ENCODE measurements around the gene VPS9D1. TPM values are rescaled to one million over a fixed set of nuclear protein-coding genes. Genes with fewer than 3 reads are reported as not detected.

Gene VPS9D1
- total and polyA plus RNA-seq, 4 donors = 3.6 to 7.2 (median 4.1) TPM

DNA sequence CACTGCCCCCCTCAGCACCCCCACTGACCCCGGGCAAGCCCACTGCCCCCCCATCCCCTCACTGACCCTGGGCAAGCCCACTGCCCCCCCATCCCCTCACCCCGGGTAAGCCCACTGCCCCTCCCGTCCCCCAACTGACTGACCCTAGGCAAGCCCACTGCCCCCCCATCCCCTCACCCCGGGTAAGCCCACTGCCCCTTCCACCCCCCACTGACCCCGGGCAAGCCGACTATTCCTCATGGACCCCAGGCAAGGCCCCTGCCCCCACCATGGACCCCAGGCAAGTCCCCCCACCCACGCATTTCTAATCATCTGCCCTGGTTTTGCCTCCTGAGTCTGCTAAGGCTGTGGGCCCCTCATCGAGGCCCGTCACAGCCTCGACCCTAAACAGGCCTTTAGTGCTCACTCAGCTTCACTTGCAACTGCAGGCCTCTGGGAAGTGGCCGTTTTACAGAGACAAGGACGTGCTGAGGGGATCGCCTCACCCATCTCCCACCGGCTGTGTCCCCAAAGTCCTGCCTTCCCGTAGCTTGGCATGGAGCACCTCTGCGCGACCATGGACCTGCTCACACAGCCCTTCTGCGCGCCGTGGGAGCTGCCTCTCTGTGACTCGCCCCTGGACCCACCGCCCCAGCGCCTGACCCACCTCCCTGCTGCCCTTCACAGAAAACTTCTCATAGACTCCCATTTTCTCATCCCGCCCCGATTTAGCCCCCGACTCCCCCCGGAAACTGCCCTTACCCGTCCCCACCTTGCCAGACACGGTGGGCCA lies 3.6 kb downstream of the VPS9D1 start:
- no peaks in the 10 kb centered on the region for H3K27me3 ChIP-seq (ENCODE audit: control insufficient read depth in 4 of 4, insufficient read depth in 4 of 4, low read length in 3 of 4)
- H3K36me3 ChIP-seq (ENCODE audit: control insufficient read depth in 4 of 4, insufficient read depth in 3 of 4, low read depth in 1 of 4, low read length in 3 of 4) = no peaks in the 10 kb centered on the region
- WGBS = 93% methylated on average over 29 of the region's 29 CpGs
- DNase-seq (ENCODE audit: low spot score) = no peak
- H3K4me1 ChIP-seq (ENCODE audit: control insufficient read depth in 4 of 4, insufficient read depth in 4 of 4, low read length in 3 of 4) = peaks cover 5 to 14% (median 7%) of the 10 kb centered on the region in 4 donors
- H3K27ac ChIP-seq (ENCODE audit: low read depth in 1 of 2, low read length in 2 of 2) = no peak overlapping the region
- TF ChIP-seq YY1 (IDR thresholded peaks at IDR 0.05) (no peak), JUND (IDR thresholded peaks at IDR 0.05) (no peak)
- no peak overlapping the region for H3K4me3 ChIP-seq (ENCODE audit: low read depth in 1 of 3, low read length in 3 of 3)
- H3K9ac ChIP-seq (ENCODE audit: low read depth in 1 of 2, low read length in 2 of 2) = no peak overlapping the region
- no peaks in the 10 kb centered on the region for H3K9me3 ChIP-seq (ENCODE audit: control insufficient read depth in 4 of 4, low read length in 3 of 4)

DNA sequence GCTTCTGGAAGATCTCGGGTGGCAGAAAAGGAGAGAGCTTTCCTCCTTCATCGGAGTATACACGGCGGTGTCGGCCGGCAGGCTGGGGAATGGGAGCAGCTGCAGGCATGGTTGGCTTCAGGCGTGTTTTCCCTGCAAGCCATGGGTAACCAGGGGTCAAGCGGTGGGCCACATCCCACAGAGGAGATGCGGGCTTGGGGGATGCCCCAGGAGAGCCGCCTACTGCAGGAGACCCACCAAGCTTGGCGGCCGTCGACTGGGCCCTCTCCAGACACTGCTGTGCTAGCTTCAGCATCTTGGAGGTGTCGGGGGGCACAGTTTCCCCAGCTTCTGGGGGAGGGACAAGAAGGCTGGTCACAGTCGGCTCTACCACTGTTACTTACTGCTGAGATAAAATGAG lies 4.2 kb downstream of the VPS9D1 start:
- H3K36me3 ChIP-seq (ENCODE audit: control insufficient read depth in 4 of 4, insufficient read depth in 3 of 4, low read depth in 1 of 4, low read length in 3 of 4) = no peaks in the 10 kb centered on the region
- H3K4me1 ChIP-seq (ENCODE audit: control insufficient read depth in 4 of 4, insufficient read depth in 4 of 4, low read length in 3 of 4) = peaks cover 7 to 16% (median 10%) of the 10 kb centered on the region in 4 donors
- no peak for DNase-seq (ENCODE audit: low spot score)
- no peak overlapping the region for H3K4me3 ChIP-seq (ENCODE audit: low read depth in 1 of 3, low read length in 3 of 3)
- H3K9ac ChIP-seq (ENCODE audit: low read depth in 1 of 2, low read length in 2 of 2) = no peak overlapping the region
- H3K9me3 ChIP-seq (ENCODE audit: control insufficient read depth in 4 of 4, low read length in 3 of 4) = no peaks in the 10 kb centered on the region
- 95% methylated on average over 15 of the region's 15 CpGs for WGBS
- no peak overlapping the region for H3K27ac ChIP-seq (ENCODE audit: low read depth in 1 of 2, low read length in 2 of 2)
- H3K27me3 ChIP-seq (ENCODE audit: control insufficient read depth in 4 of 4, insufficient read depth in 4 of 4, low read length in 3 of 4) = no peaks in the 10 kb centered on the region
- TF ChIP-seq HNF4A (conservative IDR thresholded peaks at IDR 0.05) (no peak), EGR1 (IDR thresholded peaks at IDR 0.05; ENCODE audit: low read depth in 2 of 2) (no peak), SP1 (IDR thresholded peaks at IDR 0.05) (no peak), NR2F2 (IDR thresholded peaks at IDR 0.05) (no peak), YY1 (IDR thresholded peaks at IDR 0.05) (no peak)
- TF ChIP-seq, protein P1, sequence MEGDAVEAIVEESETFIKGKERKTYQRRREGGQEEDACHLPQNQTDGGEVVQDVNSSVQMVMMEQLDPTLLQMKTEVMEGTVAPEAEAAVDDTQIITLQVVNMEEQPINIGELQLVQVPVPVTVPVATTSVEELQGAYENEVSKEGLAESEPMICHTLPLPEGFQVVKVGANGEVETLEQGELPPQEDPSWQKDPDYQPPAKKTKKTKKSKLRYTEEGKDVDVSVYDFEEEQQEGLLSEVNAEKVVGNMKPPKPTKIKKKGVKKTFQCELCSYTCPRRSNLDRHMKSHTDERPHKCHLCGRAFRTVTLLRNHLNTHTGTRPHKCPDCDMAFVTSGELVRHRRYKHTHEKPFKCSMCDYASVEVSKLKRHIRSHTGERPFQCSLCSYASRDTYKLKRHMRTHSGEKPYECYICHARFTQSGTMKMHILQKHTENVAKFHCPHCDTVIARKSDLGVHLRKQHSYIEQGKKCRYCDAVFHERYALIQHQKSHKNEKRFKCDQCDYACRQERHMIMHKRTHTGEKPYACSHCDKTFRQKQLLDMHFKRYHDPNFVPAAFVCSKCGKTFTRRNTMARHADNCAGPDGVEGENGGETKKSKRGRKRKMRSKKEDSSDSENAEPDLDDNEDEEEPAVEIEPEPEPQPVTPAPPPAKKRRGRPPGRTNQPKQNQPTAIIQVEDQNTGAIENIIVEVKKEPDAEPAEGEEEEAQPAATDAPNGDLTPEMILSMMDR (IDR thresholded peaks at IDR 0.05; ENCODE audit: low read depth, low read length, missing input control) = no peak
- TF ChIP-seq, protein P2, sequence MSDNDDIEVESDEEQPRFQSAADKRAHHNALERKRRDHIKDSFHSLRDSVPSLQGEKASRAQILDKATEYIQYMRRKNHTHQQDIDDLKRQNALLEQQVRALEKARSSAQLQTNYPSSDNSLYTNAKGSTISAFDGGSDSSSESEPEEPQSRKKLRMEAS (IDR thresholded peaks at IDR 0.05) = no peak

DNA sequence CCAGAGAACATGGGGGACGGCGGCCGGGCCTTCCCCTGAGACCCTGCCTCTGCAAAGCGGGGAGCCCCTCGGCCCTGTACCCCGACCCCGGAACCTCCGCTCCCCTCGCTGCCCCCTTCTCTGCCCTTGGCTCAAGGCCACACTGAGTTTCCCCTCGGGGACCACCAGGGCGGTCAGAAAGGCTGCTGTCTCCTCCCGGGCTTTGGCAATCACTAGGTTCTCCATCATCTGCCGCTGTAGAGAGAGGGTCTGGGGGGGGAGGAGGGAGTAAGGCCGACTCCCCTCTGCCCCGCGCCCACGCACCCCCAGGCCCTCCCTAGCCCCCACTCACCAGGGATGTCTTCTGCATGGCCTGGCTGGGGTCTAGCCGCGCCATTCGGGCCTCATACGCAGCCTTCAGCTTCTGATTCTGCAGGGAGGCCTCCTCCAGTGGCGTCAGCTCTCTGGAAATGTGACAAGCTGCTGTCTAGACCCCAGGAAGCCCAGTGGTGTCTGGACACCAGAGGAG lies 8.4 kb downstream of the VPS9D1 start:
- Histone ChIP-seq H3K36me3 (ENCODE audit: control insufficient read depth in 4 of 4, insufficient read depth in 3 of 4, low read depth in 1 of 4, low read length in 3 of 4) (peaks cover 0 to 6% (median 1%) of the 10 kb centered on the region in 4 donors), H3K9ac (ENCODE audit: low read depth in 1 of 2, low read length in 2 of 2) (no peak overlapping the region), H3K4me3 (ENCODE audit: low read depth in 1 of 3, low read length in 3 of 3) (peak overlapping the region in 1 of 3 donors; percentile 47), H3K9me3 (ENCODE audit: control insufficient read depth in 4 of 4, low read length in 3 of 4) (no peaks in the 10 kb centered on the region), H3K4me1 (ENCODE audit: control insufficient read depth in 4 of 4, insufficient read depth in 4 of 4, low read length in 3 of 4) (peaks cover 0 to 7% (median 6%) of the 10 kb centered on the region in 4 donors), H3K27ac (ENCODE audit: low read depth in 1 of 2, low read length in 2 of 2) (no peak overlapping the region), H3K27me3 (ENCODE audit: control insufficient read depth in 4 of 4, insufficient read depth in 4 of 4, low read length in 3 of 4) (no peaks in the 10 kb centered on the region)
- TF ChIP-seq, protein P3, sequence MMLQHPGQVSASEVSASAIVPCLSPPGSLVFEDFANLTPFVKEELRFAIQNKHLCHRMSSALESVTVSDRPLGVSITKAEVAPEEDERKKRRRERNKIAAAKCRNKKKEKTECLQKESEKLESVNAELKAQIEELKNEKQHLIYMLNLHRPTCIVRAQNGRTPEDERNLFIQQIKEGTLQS (IDR thresholded peaks at IDR 0.05) = no peak
- TF ChIP-seq TAF1 (conservative IDR thresholded peaks at IDR 0.05) (no peak), RXRA (IDR thresholded peaks at IDR 0.05) (no peak), GABPA (IDR thresholded peaks at IDR 0.05 in 1 of 2, conservative IDR thresholded peaks at IDR 0.05 in 1 of 2) (no peak), FOXA2 (IDR thresholded peaks at IDR 0.05) (no peak), NR2F2 (IDR thresholded peaks at IDR 0.05) (no peak)
- TF ChIP-seq, protein P2 (IDR thresholded peaks at IDR 0.05) = no peak
- TF ChIP-seq, protein P4, sequence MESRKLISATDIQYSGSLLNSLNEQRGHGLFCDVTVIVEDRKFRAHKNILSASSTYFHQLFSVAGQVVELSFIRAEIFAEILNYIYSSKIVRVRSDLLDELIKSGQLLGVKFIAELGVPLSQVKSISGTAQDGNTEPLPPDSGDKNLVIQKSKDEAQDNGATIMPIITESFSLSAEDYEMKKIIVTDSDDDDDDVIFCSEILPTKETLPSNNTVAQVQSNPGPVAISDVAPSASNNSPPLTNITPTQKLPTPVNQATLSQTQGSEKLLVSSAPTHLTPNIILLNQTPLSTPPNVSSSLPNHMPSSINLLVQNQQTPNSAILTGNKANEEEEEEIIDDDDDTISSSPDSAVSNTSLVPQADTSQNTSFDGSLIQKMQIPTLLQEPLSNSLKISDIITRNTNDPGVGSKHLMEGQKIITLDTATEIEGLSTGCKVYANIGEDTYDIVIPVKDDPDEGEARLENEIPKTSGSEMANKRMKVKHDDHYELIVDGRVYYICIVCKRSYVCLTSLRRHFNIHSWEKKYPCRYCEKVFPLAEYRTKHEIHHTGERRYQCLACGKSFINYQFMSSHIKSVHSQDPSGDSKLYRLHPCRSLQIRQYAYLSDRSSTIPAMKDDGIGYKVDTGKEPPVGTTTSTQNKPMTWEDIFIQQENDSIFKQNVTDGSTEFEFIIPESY (IDR thresholded peaks at IDR 0.05) = no peak
- 28% methylated on average over 22 of the region's 22 CpGs for WGBS
- no peak for DNase-seq (ENCODE audit: low spot score)

Data from liver (tissue), 9 donors.